HepG2 (cell line): ENCODE data around the gene IL1RAPL2.

Experiments
- MAFK ChIP-seq, 2 experiments: IDR thresholded peaks in 1 of 2; conservative IDR thresholded peaks in 1 of 2; 2 replicates each; pipeline ENCODE4 v1.6.1; 2011; ENCODE audit warnings: improper control_type of control experiment in 2 of 2, low read length in 2 of 2
- ZNF230 ChIP-seq: sonication (generic); formaldehyde crosslinking; IDR thresholded peaks from 2 replicates; pipeline ENCODE4 v1.4.0; 2020; ENCODE audit warnings: mild to moderate bottlenecking, missing genetic modification reagents
- TF ChIP-seq, protein P1 (sequence below): sonication (generic); formaldehyde crosslinking; IDR thresholded peaks from 2 replicates; pipeline ENCODE4 v1.4.0; 2020; ENCODE audit warnings: missing genetic modification reagents

DNA sequence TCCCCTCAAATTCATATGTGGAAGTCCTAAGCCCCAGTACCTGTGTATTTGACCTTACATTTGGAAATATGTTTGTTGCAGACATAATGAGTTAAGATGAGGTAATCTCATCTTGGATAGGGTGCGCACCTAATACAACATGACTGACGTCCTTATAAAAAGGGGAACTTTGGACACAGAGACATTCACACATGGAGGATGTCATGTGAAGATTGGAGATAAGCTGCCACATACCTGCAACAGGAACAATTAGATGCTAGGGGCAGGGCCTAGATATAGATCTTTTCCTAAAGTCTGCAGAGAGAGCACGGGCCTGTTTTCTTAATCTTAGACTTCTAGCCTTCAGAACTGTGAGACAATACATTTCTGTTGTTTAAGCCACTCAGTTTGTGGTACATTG, 162.5 kb downstream of the IL1RAPL2 start:
- no peak for TF ChIP-seq MAFK (conservative IDR thresholded peaks at IDR 0.05 in 1 of 2, IDR thresholded peaks at IDR 0.05 in 1 of 2; ENCODE audit: low read length in 2 of 2)
- no peak for TF ChIP-seq ZNF230 (CRISPR knock-in tag)
- TF ChIP-seq, protein P1, sequence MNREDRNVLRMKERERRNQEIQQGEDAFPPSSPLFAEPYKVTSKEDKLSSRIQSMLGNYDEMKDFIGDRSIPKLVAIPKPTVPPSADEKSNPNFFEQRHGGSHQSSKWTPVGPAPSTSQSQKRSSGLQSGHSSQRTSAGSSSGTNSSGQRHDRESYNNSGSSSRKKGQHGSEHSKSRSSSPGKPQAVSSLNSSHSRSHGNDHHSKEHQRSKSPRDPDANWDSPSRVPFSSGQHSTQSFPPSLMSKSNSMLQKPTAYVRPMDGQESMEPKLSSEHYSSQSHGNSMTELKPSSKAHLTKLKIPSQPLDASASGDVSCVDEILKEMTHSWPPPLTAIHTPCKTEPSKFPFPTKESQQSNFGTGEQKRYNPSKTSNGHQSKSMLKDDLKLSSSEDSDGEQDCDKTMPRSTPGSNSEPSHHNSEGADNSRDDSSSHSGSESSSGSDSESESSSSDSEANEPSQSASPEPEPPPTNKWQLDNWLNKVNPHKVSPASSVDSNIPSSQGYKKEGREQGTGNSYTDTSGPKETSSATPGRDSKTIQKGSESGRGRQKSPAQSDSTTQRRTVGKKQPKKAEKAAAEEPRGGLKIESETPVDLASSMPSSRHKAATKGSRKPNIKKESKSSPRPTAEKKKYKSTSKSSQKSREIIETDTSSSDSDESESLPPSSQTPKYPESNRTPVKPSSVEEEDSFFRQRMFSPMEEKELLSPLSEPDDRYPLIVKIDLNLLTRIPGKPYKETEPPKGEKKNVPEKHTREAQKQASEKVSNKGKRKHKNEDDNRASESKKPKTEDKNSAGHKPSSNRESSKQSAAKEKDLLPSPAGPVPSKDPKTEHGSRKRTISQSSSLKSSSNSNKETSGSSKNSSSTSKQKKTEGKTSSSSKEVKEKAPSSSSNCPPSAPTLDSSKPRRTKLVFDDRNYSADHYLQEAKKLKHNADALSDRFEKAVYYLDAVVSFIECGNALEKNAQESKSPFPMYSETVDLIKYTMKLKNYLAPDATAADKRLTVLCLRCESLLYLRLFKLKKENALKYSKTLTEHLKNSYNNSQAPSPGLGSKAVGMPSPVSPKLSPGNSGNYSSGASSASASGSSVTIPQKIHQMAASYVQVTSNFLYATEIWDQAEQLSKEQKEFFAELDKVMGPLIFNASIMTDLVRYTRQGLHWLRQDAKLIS, result no peak
